SK-N-MC (cell line): ENCODE data around the gene RAB7B.
"Not testable (repeated sequence)": the region's sequence is repeated elsewhere in the genome, so short reads cannot be mapped to it uniquely, and the experiment has no call there.

Source experiments
- DNase-seq: peaks from one replicate; pipeline ENCODE4 v3.0.0-alpha.2; 2011; ENCODE audit warnings: low read depth, low spot score
- H3K27ac ChIP-seq: fragments of 200-600 bp; sonication (generic); 2 replicates; pipeline ENCODE4 v1.5.1; 2016; ENCODE audit warnings: mixed run types
- H3K36me3 ChIP-seq: fragments of 200-600 bp; sonication (generic); 2 replicates; pipeline ENCODE4 v1.6.1; 2017; ENCODE audit warnings: antibody characterized with exemption, low read length, mixed read lengths; ENCODE audit not compliant: insufficient read depth
- H3K4me3 ChIP-seq: fragments of 200-600 bp; sonication (generic); 2 replicates; pipeline ENCODE4 v1.5.1; 2016
- H3K9ac ChIP-seq: fragments of 200-600 bp; sonication (generic); 2 replicates; pipeline ENCODE4 v1.8.0; 2017; ENCODE audit warnings: mixed run types, mixed read lengths; ENCODE audit not compliant: insufficient read length
- H3K9me3 ChIP-seq: fragments of 200-600 bp; sonication (generic); 2 replicates; pipeline ENCODE4 v1.6.1; 2017; ENCODE audit warnings: low read depth, mild to moderate bottlenecking, antibody characterized with exemption, low read length, moderate library complexity, mixed read lengths
- EZH2 ChIP-seq: fragments of 200-600 bp; sonication (generic); IDR thresholded peaks from one replicate; pipeline ENCODE4 v1.6.1; 2017; ENCODE audit warnings: antibody characterized with exemption
- FOXP2 ChIP-seq: optimal IDR thresholded peaks from 2 replicates; pipeline ENCODE3; 2011; ENCODE audit warnings: mild to moderate bottlenecking, moderate library complexity; ENCODE audit not compliant: insufficient read depth; ENCODE audit errors: extremely low read length, control extremely low read depth
- POLR2AphosphoS5 ChIP-seq: IDR thresholded peaks from 2 replicates; pipeline ENCODE4 v1.6.1; 2012; ENCODE audit warnings: mild to moderate bottlenecking, low read depth, low read length, borderline replicate concordance

RAB7B gene

GRCh38 chr1:206002871-206003801, at the start of gene RAB7B:
Gene RAB7B, minus strand, starts transcription at chr1:206003395. Its CDS starts 9,260 bp downstream, at chr1:205994135.
- TF ChIP-seq EZH2, result no peak
- no peak for TF ChIP-seq POLR2AphosphoS5
- no peak for TF ChIP-seq FOXP2
- Histone ChIP-seq H3K36me3 (no peaks in the 10 kb centered on the region), H3K9me3 (no peaks in the 10 kb centered on the region), H3K4me3 (no peak within 1 kb of the TSS), H3K27ac (no peak within 1 kb of the TSS), H3K9ac (no peak within 1 kb of the TSS)
- DNase-seq, result no peak

DNA sequence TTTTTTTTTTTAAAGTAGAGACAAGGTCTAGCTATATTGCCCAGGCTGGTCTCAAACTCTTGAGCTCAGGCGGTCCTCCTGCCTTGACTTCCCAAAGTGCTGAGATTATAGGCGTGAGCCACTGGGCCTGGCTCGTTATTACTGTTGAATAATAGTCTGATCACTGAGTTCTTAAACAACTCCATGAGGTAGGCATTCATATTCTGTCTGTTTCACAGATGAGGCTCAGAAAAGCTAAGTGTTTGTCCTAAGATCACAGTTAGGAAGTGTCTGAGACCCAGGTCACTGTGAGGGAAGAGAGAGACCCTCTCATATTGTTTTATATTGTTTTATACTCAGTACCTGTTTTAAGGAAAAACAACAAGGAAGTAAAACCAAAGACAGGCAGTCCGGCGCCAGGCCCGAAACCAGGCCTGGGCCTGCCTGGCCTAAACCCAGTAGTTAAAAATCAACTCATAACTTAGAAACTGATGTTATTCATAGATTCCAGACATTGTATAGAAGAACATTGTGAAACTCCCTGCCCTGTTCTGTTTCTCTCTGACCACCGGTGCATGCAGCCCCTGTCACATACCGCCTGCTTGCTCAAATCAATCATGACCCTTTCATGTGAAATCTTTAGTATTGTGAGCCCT, 49.2 kb upstream of the RAB7B start:
- not testable (repeated sequence) for H3K9me3 ChIP-seq, H3K27ac ChIP-seq, DNase-seq, H3K9ac ChIP-seq, H3K36me3 ChIP-seq, H3K4me3 ChIP-seq

GRCh38 chr1:206050655-206051235, 47.5 kb upstream of the RAB7B start:
- DNase-seq, result no peak
- no peak overlapping the region for H3K4me3 ChIP-seq
- no peak overlapping the region for H3K9ac ChIP-seq
- no peaks in the 10 kb centered on the region for H3K36me3 ChIP-seq
- H3K27ac ChIP-seq, result no peak overlapping the region
- H3K9me3 ChIP-seq, result no peaks in the 10 kb centered on the region
- TF ChIP-seq EZH2 (no peak), POLR2AphosphoS5 (no peak), FOXP2 (no peak)

GRCh38 chr1:206049919-206050600, 46.9 kb upstream of the RAB7B start:
- H3K9me3 ChIP-seq, result no peaks in the 10 kb centered on the region
- H3K36me3 ChIP-seq, result no peaks in the 10 kb centered on the region
- no peak overlapping the region for H3K9ac ChIP-seq
- H3K27ac ChIP-seq, result no peak overlapping the region
- no peak for DNase-seq
- H3K4me3 ChIP-seq, result no peak overlapping the region
- no peak for TF ChIP-seq EZH2

GRCh38 chr1:206049293-206049692, 46.1 kb upstream of the RAB7B start:
- H3K27ac ChIP-seq, result no peak overlapping the region
- H3K36me3 ChIP-seq, result no peaks in the 10 kb centered on the region
- TF ChIP-seq POLR2AphosphoS5, result no peak
- TF ChIP-seq EZH2, result no peak
- no peak for TF ChIP-seq FOXP2
- H3K9ac ChIP-seq, result no peak overlapping the region
- DNase-seq, result no peak
- no peaks in the 10 kb centered on the region for H3K9me3 ChIP-seq
- H3K4me3 ChIP-seq, result no peak overlapping the region

DNA sequence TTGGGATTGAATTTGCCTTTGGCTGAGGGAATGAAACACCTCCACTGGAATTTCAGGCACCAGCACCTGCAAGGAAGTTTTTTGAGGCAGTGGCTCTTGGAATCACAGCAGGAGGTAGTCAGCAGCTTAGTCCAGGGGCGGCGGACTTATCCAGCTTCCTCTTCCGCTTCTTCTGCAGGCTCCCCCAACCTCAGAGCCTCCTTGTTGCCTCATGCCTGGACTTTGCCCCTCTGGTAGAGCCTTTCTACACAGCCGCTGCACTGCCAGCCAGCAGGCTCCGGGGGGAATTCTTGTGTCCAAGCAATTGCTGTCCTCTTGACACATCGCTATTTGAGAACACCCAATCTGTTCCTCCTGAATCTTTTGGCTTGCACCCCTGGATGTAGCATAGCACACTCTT, 45.4 kb upstream of the RAB7B start:
- Histone ChIP-seq H3K4me3 (no peak overlapping the region), H3K27ac (no peak overlapping the region), H3K9me3 (no peaks in the 10 kb centered on the region), H3K9ac (no peak overlapping the region), H3K36me3 (no peaks in the 10 kb centered on the region)
- no peak for DNase-seq
- TF ChIP-seq FOXP2 (no peak), EZH2 (no peak)

DNA sequence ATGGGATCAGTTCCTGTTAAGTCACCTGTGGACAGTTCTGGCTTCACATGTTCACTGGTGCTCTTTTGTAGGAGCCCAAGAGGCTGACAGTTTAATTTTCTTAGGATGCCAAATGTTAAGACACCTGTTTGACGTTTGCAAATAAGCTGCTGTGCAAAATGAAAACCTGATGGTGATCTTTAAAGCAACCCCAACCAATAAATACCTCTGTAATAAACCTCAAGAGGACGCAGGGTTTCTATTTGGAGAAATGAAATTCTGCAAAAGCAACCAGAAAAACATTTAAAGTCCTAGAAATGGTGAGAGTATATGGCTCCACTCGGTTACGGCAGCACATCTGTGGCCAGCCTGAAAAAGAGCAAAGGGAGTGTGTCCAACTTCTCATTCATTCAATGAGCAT, 44.1 kb upstream of the RAB7B start:
- no peak for TF ChIP-seq POLR2AphosphoS5
- no peak for TF ChIP-seq FOXP2
- TF ChIP-seq EZH2, result no peak
- Histone ChIP-seq H3K27ac (no peak overlapping the region), H3K4me3 (no peak overlapping the region), H3K9ac (no peak overlapping the region), H3K36me3 (no peaks in the 10 kb centered on the region), H3K9me3 (no peaks in the 10 kb centered on the region)
- DNase-seq, result no peak

- no peak overlapping the region for H3K4me3 ChIP-seq
- no peaks in the 10 kb centered on the region for H3K36me3 ChIP-seq
- no peak for DNase-seq
- TF ChIP-seq FOXP2, result no peak
- TF ChIP-seq EZH2, result no peak
- TF ChIP-seq POLR2AphosphoS5, result no peak
- no peak overlapping the region for H3K27ac ChIP-seq
- no peaks in the 10 kb centered on the region for H3K9me3 ChIP-seq
- no peak overlapping the region for H3K9ac ChIP-seq
Measured at GRCh38 chr1:206041640-206042039, 38.4 kb upstream of the RAB7B start.
